Uterus (tissue), 2 donors: ENCODE measurements around the gene MPIG6B.

Source experiments
- CTCF ChIP-seq, 4 experiments: fragments of 200-600 bp in 2 of 4; fragments of 450-650 bp in 2 of 4; sonication (generic) in 2 of 4; IDR thresholded peaks; one replicate each; pipeline ENCODE4 v1.5.1; 2016 to 2019; ENCODE audit warnings: antibody characterized with exemption in 4 of 4, mild to moderate bottlenecking in 2 of 4, moderate library complexity in 1 of 4
- POLR2A ChIP-seq, 2 donors: fragments of 450-650 bp; IDR thresholded peaks; one replicate each; pipeline ENCODE4 v1.6.1; 2016; ENCODE audit warnings: antibody characterized with exemption in 2 of 2, mild to moderate bottlenecking in 1 of 2, moderate library complexity in 1 of 2

GRCh38 chr6:31715022-31715958 is 7.9 kb upstream of the MPIG6B start, which contains the start of gene LY6G6D:
- no peak for TF ChIP-seq CTCF (IDR thresholded peaks at IDR 0.05)
- TF ChIP-seq POLR2A (IDR thresholded peaks at IDR 0.05): no peak
